AG04449 (cell line): Measurements from ENCODE around the gene RPL38.

Experiments
- CTCF ChIA-PET: fragments of 350-600 bp; formaldehyde crosslinking; extraction: SDS; loops from one replicate; lab custom pipeline; 2021; ENCODE audit warnings: antibody characterized with exemption; lab: Yijun Ruan, JAX
- POLR2A ChIA-PET: fragments of 400-600, 350-600 bp; formaldehyde crosslinking; extraction: SDS; loops from one replicate; lab custom pipeline; 2020; ENCODE audit warnings: antibody characterized with exemption, inconsistent platforms; lab: Yijun Ruan, JAX
- DNase-seq: peaks from one replicate; pipeline ENCODE4 v3.0.0-alpha.2; 2010; ENCODE audit warnings: low read depth, low spot score
- H3K4me3 ChIP-seq: 2 replicates; pipeline ENCODE4 v1.5.1; 2011; ENCODE audit warnings: low read depth, mild to moderate bottlenecking, control low read depth, low read length
- CTCF ChIP-seq: IDR thresholded peaks from one replicate; pipeline ENCODE4 v1.5.1; 2011; ENCODE audit warnings: mild to moderate bottlenecking, moderate library complexity, low read length, control low read depth, inconsistent platforms; ENCODE audit not compliant: insufficient read depth; ENCODE audit errors: missing control alignments

The RPL38 gene

GRCh38 chr17:74231928-74232907 is 28.7 kb downstream of the RPL38 start:
- no peak for TF ChIP-seq CTCF
- DNase-seq, result no peak
- CTCF ChIA-PET, result interaction anchor here (1.3 kb wide), 1 partner anchor 29 kb away, joined by 3 read pairs; the partner anchor contains the start of gene RPL38
- no peak overlapping the region for H3K4me3 ChIP-seq
- POLR2A ChIA-PET, result no interaction called here

GRCh38 chr17:74233937-74234336 is 30.5 kb downstream of the RPL38 start:
- no peak for DNase-seq
- H3K4me3 ChIP-seq, result no peak overlapping the region
- ChIA-PET CTCF (interaction anchor here (0.7 kb wide), 1 partner anchor 30 kb away, joined by 3 read pairs; no protein-coding TSS in a partner anchor), POLR2A (no interaction called here)
- TF ChIP-seq CTCF, result no peak

GRCh38 chr17:74234486-74234885 is 31.0 kb downstream of the RPL38 start:
- TF ChIP-seq CTCF, result no peak
- POLR2A ChIA-PET, result no interaction called here
- H3K4me3 ChIP-seq, result no peak overlapping the region
- CTCF ChIA-PET, result interaction anchor here (0.7 kb wide), 1 partner anchor 31 kb away, joined by 3 read pairs; no protein-coding TSS in a partner anchor
- DNase-seq, result no peak

- no peak for TF ChIP-seq CTCF
- no peak overlapping the region for H3K4me3 ChIP-seq
- ChIA-PET CTCF (no interaction called here), POLR2A (no interaction called here)
- DNase-seq, result no peak
Measured at GRCh38 chr17:74235040-74235581, 31.6 kb downstream of the RPL38 start.

GRCh38 chr17:74235911-74236371 is 32.5 kb downstream of the RPL38 start:
- ChIA-PET POLR2A (no interaction called here), CTCF (no interaction called here)
- DNase-seq, result no peak
- no peak for TF ChIP-seq CTCF
- H3K4me3 ChIP-seq, result no peak overlapping the region

- ChIA-PET CTCF (no interaction called here), POLR2A (interaction anchor here (0.8 kb wide), 1 partner anchor 34 kb away, joined by 3 read pairs; the partner anchor contains the start of gene RPL38)
- no peak overlapping the region for H3K4me3 ChIP-seq
- DNase-seq, result no peak
- TF ChIP-seq CTCF, result no peak
Measured at GRCh38 chr17:74237321-74237720, 33.8 kb downstream of the RPL38 start.
